H9 (cell line): ENCODE results near the gene DOK6. TPM values are rescaled to one million over a fixed set of nuclear protein-coding genes. Genes with fewer than 3 reads are reported as not detected.

Experiments used
- DNase-seq: peaks from one replicate; pipeline ENCODE4 v3.0.0-alpha.2; 2017
- H2AFZ ChIP-seq: one replicate; pipeline ENCODE4 v1.6.1; 2013; ENCODE audit warnings: mild to moderate bottlenecking, low read length, control low read depth, moderate library complexity
- H2AK5ac ChIP-seq: 2 replicates; pipeline ENCODE4 v1.6.1; 2013; ENCODE audit warnings: low read length, control low read depth, mixed read lengths; ENCODE audit not compliant: insufficient read length
- H2BK120ac ChIP-seq: one replicate; pipeline ENCODE4 v1.6.1; 2013; ENCODE audit warnings: low read depth, mild to moderate bottlenecking, low read length, control low read depth, inconsistent platforms; ENCODE audit not compliant: poor library complexity, severe bottlenecking
- H2BK12ac ChIP-seq: 2 replicates; pipeline ENCODE4 v1.6.1; 2013; ENCODE audit warnings: low read length, control low read depth, mixed read lengths, low read depth; ENCODE audit not compliant: insufficient read length
- H2BK15ac ChIP-seq: 2 replicates; pipeline ENCODE4 v1.6.1; 2013; ENCODE audit warnings: low read depth, low read length, control low read depth
- H2BK20ac ChIP-seq: one replicate; pipeline ENCODE4 v1.6.1; 2013; ENCODE audit warnings: low read depth, mild to moderate bottlenecking, low read length, control low read depth, inconsistent platforms; ENCODE audit not compliant: poor library complexity, severe bottlenecking
- H2BK5ac ChIP-seq: 2 replicates; pipeline ENCODE4 v1.6.1; 2013; ENCODE audit warnings: low read length, control low read depth, mixed read lengths; ENCODE audit not compliant: insufficient read length
- H3K14ac ChIP-seq: 2 replicates; pipeline ENCODE4 v1.6.1; 2013; ENCODE audit warnings: low read length, control low read depth; ENCODE audit not compliant: insufficient read depth
- H3K18ac ChIP-seq: 2 replicates; pipeline ENCODE4 v1.6.1; 2013; ENCODE audit warnings: low read depth, mild to moderate bottlenecking, mixed read lengths, low read length, control low read depth; ENCODE audit not compliant: insufficient read length
- H3K23ac ChIP-seq: 2 replicates; pipeline ENCODE4 v1.6.1; 2013; ENCODE audit warnings: low read length, control low read depth, mixed read lengths, low read depth; ENCODE audit not compliant: insufficient read length
- H3K23me2 ChIP-seq: 2 replicates; pipeline ENCODE4 v1.6.1; 2013; ENCODE audit warnings: low read depth, mild to moderate bottlenecking, mixed read lengths, low read length, control low read depth; ENCODE audit not compliant: insufficient read length, poor library complexity, severe bottlenecking
- H3K27ac ChIP-seq: 2 replicates; pipeline ENCODE4 v1.5.1; 2013; ENCODE audit warnings: low read length, control low read depth, mixed read lengths, low read depth; ENCODE audit not compliant: insufficient read length
- H3K27me3 ChIP-seq: 2 replicates; pipeline ENCODE4 v1.6.1; 2013; ENCODE audit warnings: low read length, control low read depth, inconsistent platforms; ENCODE audit not compliant: insufficient read depth
- H3K4ac ChIP-seq: 2 replicates; pipeline ENCODE4 v1.6.1; 2013; ENCODE audit warnings: low read depth, mild to moderate bottlenecking, control low read depth, inconsistent platforms, low read length, moderate library complexity
- H3K4me1 ChIP-seq: 2 replicates; pipeline ENCODE4 v1.6.1; 2013; ENCODE audit warnings: low read length, control low read depth, inconsistent platforms; ENCODE audit not compliant: insufficient read depth
- H3K4me2 ChIP-seq: 2 replicates; pipeline ENCODE4 v1.6.1; 2013; ENCODE audit warnings: low read length, control low read depth, mixed read lengths; ENCODE audit not compliant: insufficient read length, insufficient read depth
- H3K56ac ChIP-seq: 2 replicates; pipeline ENCODE4 v1.6.1; 2013; ENCODE audit warnings: low read depth, mild to moderate bottlenecking, mixed read lengths, low read length, control low read depth; ENCODE audit not compliant: insufficient read length
- H3K79me1 ChIP-seq: 2 replicates; pipeline ENCODE4 v1.6.1; 2013; ENCODE audit warnings: low read depth, mild to moderate bottlenecking, moderate library complexity, low read length, control low read depth, inconsistent platforms; ENCODE audit not compliant: insufficient read depth, poor library complexity, severe bottlenecking
- H3K79me2 ChIP-seq: 2 replicates; pipeline ENCODE4 v1.6.1; 2013; ENCODE audit warnings: low read length, control low read depth, inconsistent platforms; ENCODE audit not compliant: insufficient read depth
- H3K9ac ChIP-seq: 2 replicates; pipeline ENCODE4 v1.6.1; 2013; ENCODE audit warnings: low read length, control low read depth, mixed read lengths; ENCODE audit not compliant: insufficient read length; ENCODE audit errors: extremely low read depth
- H3K9me3 ChIP-seq: one replicate; pipeline ENCODE4 v1.6.1; 2013; ENCODE audit warnings: low read depth, low read length, inconsistent platforms; ENCODE audit not compliant: control insufficient read depth
- H3T11ph ChIP-seq: one replicate; pipeline ENCODE4 v1.6.1; 2013; ENCODE audit warnings: mild to moderate bottlenecking, low read length, control low read depth, inconsistent platforms
- H4K20me1 ChIP-seq: one replicate; pipeline ENCODE4 v1.6.1; 2013; ENCODE audit not compliant: control insufficient read depth, insufficient read length, insufficient read depth
- H4K5ac ChIP-seq: 2 replicates; pipeline ENCODE4 v1.6.1; 2013; ENCODE audit warnings: low read depth, mild to moderate bottlenecking, mixed read lengths, low read length, control low read depth; ENCODE audit not compliant: insufficient read length
- H4K8ac ChIP-seq: replicated peaks from 2 replicates; pipeline ENCODE4 v1.6.1; 2013; ENCODE audit warnings: low read length, control low read depth, mixed read lengths, low read depth; ENCODE audit not compliant: insufficient read length
- H4K91ac ChIP-seq: 2 replicates; pipeline ENCODE4 v1.6.1; 2013; ENCODE audit warnings: low read depth, mild to moderate bottlenecking, moderate library complexity, mixed read lengths, low read length, control low read depth; ENCODE audit not compliant: insufficient read length
- H3K27ac Mint-ChIP-seq, 3 experiments: 2 replicates in 2 of 3; 3 replicates in 1 of 3; pipeline ENCODE4 v1.8.0; 2020 to 2021; ENCODE audit warnings: mixed read lengths in 3 of 3, mild to moderate bottlenecking in 1 of 3, moderate library complexity in 1 of 3
- H3K27me3 Mint-ChIP-seq: 2 replicates; pipeline ENCODE4 v1.8.0; 2021; ENCODE audit warnings: low read depth, mild to moderate bottlenecking, moderate library complexity, mixed read lengths
- H3K36me3 Mint-ChIP-seq, 3 experiments: 2 replicates in 2 of 3; 3 replicates in 1 of 3; pipeline ENCODE4 v1.8.0; 2020 to 2021; ENCODE audit warnings: low read depth in 3 of 3, mixed read lengths in 3 of 3; ENCODE audit not compliant: insufficient read depth in 1 of 3
- H3K4me1 Mint-ChIP-seq, 2 experiments: 2 replicates each; pipeline ENCODE4 v1.8.0; 2020; ENCODE audit warnings: mixed read lengths in 2 of 2
- H3K4me3 Mint-ChIP-seq, 2 experiments: 2 replicates in 1 of 2; 3 replicates in 1 of 2; pipeline ENCODE4 v1.8.0; 2020 to 2021; ENCODE audit warnings: mild to moderate bottlenecking in 2 of 2, mixed read lengths in 2 of 2, moderate library complexity in 1 of 2
- H3K9me3 Mint-ChIP-seq, 2 experiments: 2 replicates in 1 of 2; 3 replicates in 1 of 2; pipeline ENCODE4 v1.8.0; 2020; ENCODE audit warnings: mild to moderate bottlenecking in 2 of 2, mixed read lengths in 2 of 2, moderate library complexity in 1 of 2
- WGBS: extraction: QIAGEN DNeasy Blood & Tissue Kit; methylation state at CpG from one replicate; pipeline ENCODE4 v1.1.7; 2013; ENCODE audit warnings: missing lambda C conversion rate, low lambda C conversion rate, mixed read lengths; ENCODE audit not compliant: insufficient read length; ENCODE audit errors: extremely low coverage; 5-methylcytosine and 5-hydroxymethylcytosine counted together
- total RNA-seq: library from RNA; stranded (reverse); gene quantifications from 2 replicates; pipeline ENCODE4 v1.2.1, GENCODE V29; 2021
- TF ChIP-seq, protein P1 (sequence below): fragments of 200-600 bp; sonication (generic); conservative IDR thresholded peaks from 3 replicates; pipeline ENCODE4 v1.8.0; 2021; ENCODE audit warnings: antibody characterized with exemption, mild to moderate bottlenecking

DOK6 gene
- total RNA-seq, 1 experiment from 2014 or later: 0.20 TPM

DNA sequence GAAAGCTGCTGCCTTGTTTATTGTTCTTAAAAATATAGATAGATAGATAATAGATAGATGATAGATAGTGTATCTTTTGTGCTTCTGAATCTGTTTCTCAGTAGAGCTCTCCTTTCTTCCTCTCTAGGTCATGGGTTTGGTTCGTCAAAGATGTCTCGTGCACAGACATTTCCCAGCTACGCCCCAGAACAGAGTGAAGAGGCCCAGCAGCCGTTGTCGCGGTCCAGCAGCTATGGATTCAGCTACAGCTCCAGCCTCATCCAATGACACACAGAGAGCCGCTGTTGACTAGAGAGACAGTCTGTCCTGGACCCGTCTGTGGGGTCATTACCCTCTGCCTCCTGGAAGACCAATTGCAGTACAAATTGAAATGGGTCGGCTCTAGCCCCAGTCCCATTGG is 440.4 kb downstream of the DOK6 start:
- Histone ChIP-seq H3K79me2 (no peaks in the 10 kb centered on the region), H3T11ph (no peak overlapping the region), H2BK5ac (no peak overlapping the region), H3K23me2 (no peaks in the 10 kb centered on the region), H3K14ac (no peak overlapping the region), H3K27me3 (no peaks in the 10 kb centered on the region), H3K79me1 (no peaks in the 10 kb centered on the region), H3K56ac (no peak overlapping the region), H4K5ac (no peak overlapping the region), H3K4ac (no peak overlapping the region), H4K8ac (no peak overlapping the region), H2BK120ac (no peak overlapping the region), H2BK20ac (no peak overlapping the region), H3K4me2 (no peak overlapping the region), H2BK12ac (no peak overlapping the region), H3K9ac (no peak overlapping the region), H3K23ac (no peak overlapping the region), H3K18ac (no peak overlapping the region), H2BK15ac (no peak overlapping the region), H2AFZ (no peak overlapping the region), H4K20me1 (no peaks in the 10 kb centered on the region), H2AK5ac (no peak overlapping the region), H3K27ac (no peak overlapping the region), H3K4me1 (no peaks in the 10 kb centered on the region; the same call in 1 of the 2 replicates), H4K91ac (no peak overlapping the region), H3K9me3 (no peaks in the 10 kb centered on the region)
- peaks cover 11 to 16% of the 10 kb centered on the region in 2 experiments for H3K4me1 Mint-ChIP-seq
- no peak overlapping the region for H3K27ac Mint-ChIP-seq
- no CpG with 5 or more reads among the region's 9 CpGs for WGBS
- no peak for DNase-seq
- H3K27me3 Mint-ChIP-seq: no peaks in the 10 kb centered on the region
- no peaks in the 10 kb centered on the region; a peak in 1 of 5 replicates for H3K9me3 Mint-ChIP-seq
- TF ChIP-seq, protein P1, sequence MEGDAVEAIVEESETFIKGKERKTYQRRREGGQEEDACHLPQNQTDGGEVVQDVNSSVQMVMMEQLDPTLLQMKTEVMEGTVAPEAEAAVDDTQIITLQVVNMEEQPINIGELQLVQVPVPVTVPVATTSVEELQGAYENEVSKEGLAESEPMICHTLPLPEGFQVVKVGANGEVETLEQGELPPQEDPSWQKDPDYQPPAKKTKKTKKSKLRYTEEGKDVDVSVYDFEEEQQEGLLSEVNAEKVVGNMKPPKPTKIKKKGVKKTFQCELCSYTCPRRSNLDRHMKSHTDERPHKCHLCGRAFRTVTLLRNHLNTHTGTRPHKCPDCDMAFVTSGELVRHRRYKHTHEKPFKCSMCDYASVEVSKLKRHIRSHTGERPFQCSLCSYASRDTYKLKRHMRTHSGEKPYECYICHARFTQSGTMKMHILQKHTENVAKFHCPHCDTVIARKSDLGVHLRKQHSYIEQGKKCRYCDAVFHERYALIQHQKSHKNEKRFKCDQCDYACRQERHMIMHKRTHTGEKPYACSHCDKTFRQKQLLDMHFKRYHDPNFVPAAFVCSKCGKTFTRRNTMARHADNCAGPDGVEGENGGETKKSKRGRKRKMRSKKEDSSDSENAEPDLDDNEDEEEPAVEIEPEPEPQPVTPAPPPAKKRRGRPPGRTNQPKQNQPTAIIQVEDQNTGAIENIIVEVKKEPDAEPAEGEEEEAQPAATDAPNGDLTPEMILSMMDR: no peak
- no peaks in the 10 kb centered on the region; a peak in 1 of 7 replicates for H3K36me3 Mint-ChIP-seq
- no peak overlapping the region for H3K4me3 Mint-ChIP-seq
